Suprapubic skin (tissue), 4 donors: ENCODE results near the gene SMOC2. TPM values are rescaled to one million over a fixed set of nuclear protein-coding genes. Genes with fewer than 3 reads are reported as not detected.

ENCODE experiments used
- DNase-seq, 2 donors: peaks; one replicate each; pipeline ENCODE4 v3.0.0-alpha.2; 2019; ENCODE audit warnings: low spot score in 2 of 2
- H3K27ac ChIP-seq: fragments of 200-600 bp; sonication (generic); one replicate; pipeline ENCODE4 v1.5.1; 2019
- H3K27me3 ChIP-seq: fragments of 200-600 bp; sonication (generic); one replicate; pipeline ENCODE4 v1.5.1; 2019
- H3K36me3 ChIP-seq: fragments of 200-600 bp; sonication (generic); one replicate; pipeline ENCODE4 v1.5.1; 2019
- H3K4me1 ChIP-seq: fragments of 200-600 bp; sonication (generic); one replicate; pipeline ENCODE4 v1.5.1; 2019
- H3K4me3 ChIP-seq: fragments of 200-600 bp; sonication (generic); one replicate; pipeline ENCODE4 v1.5.1; 2019; ENCODE audit warnings: mild to moderate bottlenecking
- H3K9me3 ChIP-seq: fragments of 200-600 bp; sonication (generic); one replicate; pipeline ENCODE4 v1.5.1; 2019
- CTCF ChIP-seq, 2 donors: fragments of 200-600 bp in 1 of 2; fragments of 450-650 bp in 1 of 2; sonication (generic) in 1 of 2; IDR thresholded peaks; one replicate each; pipeline ENCODE4 v1.5.1; 2016 to 2019; ENCODE audit warnings: antibody characterized with exemption in 2 of 2, mild to moderate bottlenecking in 1 of 2, moderate library complexity in 1 of 2
- EP300 ChIP-seq: sonication (generic); formaldehyde crosslinking; IDR thresholded peaks from one replicate; pipeline ENCODE4 v1.6.1; 2017; ENCODE audit warnings: antibody characterized with exemption
- POLR2A ChIP-seq, 2 donors: fragments of 450-650 bp; IDR thresholded peaks; one replicate each; pipeline ENCODE4 v1.6.1; 2017; ENCODE audit warnings: antibody characterized with exemption in 2 of 2, mild to moderate bottlenecking in 2 of 2, moderate library complexity in 2 of 2
- POLR2AphosphoS5 ChIP-seq, 3 donors: sonication (generic); formaldehyde crosslinking; IDR thresholded peaks; one replicate each; pipeline ENCODE4 v1.6.1; 2017; ENCODE audit warnings: antibody characterized with exemption in 3 of 3
- WGBS: methylation state at CpG from one replicate; pipeline ENCODE4 v1.1.5; 2018; 5-methylcytosine and 5-hydroxymethylcytosine counted together
- total RNA-seq, 4 donors: library from RNA; depleted of rRNA; stranded (reverse); fragments of >200 nt; gene quantifications; one replicate each; pipeline ENCODE4 v1.1.0, GENCODE V29; 2016

SMOC2 gene
- total RNA-seq, 4 donors from 2014 or later: 16.2 to 22.9 (median 18.8) TPM

- peak in 1 of 2 donors; percentile 74 for DNase-seq
- Histone ChIP-seq H3K27ac (no peak overlapping the region), H3K27me3 (no peaks in the 10 kb centered on the region), H3K36me3 (no peaks in the 10 kb centered on the region), H3K9me3 (no peaks in the 10 kb centered on the region), H3K4me1 (peaks cover 19% of the 10 kb centered on the region), H3K4me3 (no peak overlapping the region)
- TF ChIP-seq CTCF (IDR thresholded peaks at IDR 0.05): no peak
- TF ChIP-seq POLR2A (IDR thresholded peaks at IDR 0.05): no peak
- no peak for TF ChIP-seq EP300
- no peak for TF ChIP-seq POLR2AphosphoS5 (IDR thresholded peaks at IDR 0.05)
- 78% methylated on average over 6 of the region's 15 CpGs for WGBS
These were observed 24.9 kb upstream of the SMOC2 start for GRCh38 chr6:168415993-168416530.

- Histone ChIP-seq H3K27me3 (no peaks in the 10 kb centered on the region), H3K27ac (no peak overlapping the region), H3K4me3 (no peak overlapping the region), H3K36me3 (no peaks in the 10 kb centered on the region), H3K9me3 (no peaks in the 10 kb centered on the region), H3K4me1 (peaks cover 19% of the 10 kb centered on the region)
- TF ChIP-seq CTCF (IDR thresholded peaks at IDR 0.05): no peak
- TF ChIP-seq POLR2AphosphoS5 (IDR thresholded peaks at IDR 0.05): no peak
- DNase-seq: peak in 1 of 2 donors; percentile 62
- 85% methylated on average over 15 of the region's 15 CpGs for WGBS
These were observed 24.5 kb upstream of the SMOC2 start for GRCh38 chr6:168416531-168416930.

- H3K4me1 ChIP-seq: peaks cover 19% of the 10 kb centered on the region
- no peaks in the 10 kb centered on the region for H3K27me3 ChIP-seq
- no peak overlapping the region for H3K27ac ChIP-seq
- WGBS: 58% methylated on average over 8 of the region's 9 CpGs
- H3K9me3 ChIP-seq: no peaks in the 10 kb centered on the region
- no peaks in the 10 kb centered on the region for H3K36me3 ChIP-seq
- TF ChIP-seq CTCF (IDR thresholded peaks at IDR 0.05): no peak
- TF ChIP-seq EP300: no peak
- no peak for TF ChIP-seq POLR2A (IDR thresholded peaks at IDR 0.05)
- TF ChIP-seq POLR2AphosphoS5 (IDR thresholded peaks at IDR 0.05): no peak
- peak in 1 of 2 donors; percentile 77 for DNase-seq
- no peak overlapping the region for H3K4me3 ChIP-seq
These were observed 23.8 kb upstream of the SMOC2 start for GRCh38 chr6:168417191-168417590.

- no peaks in the 10 kb centered on the region for H3K9me3 ChIP-seq
- H3K27ac ChIP-seq: no peak overlapping the region
- DNase-seq: peak in 1 of 2 donors; percentile 72
- no peaks in the 10 kb centered on the region for H3K27me3 ChIP-seq
- H3K4me3 ChIP-seq: no peak overlapping the region
- peaks cover 19% of the 10 kb centered on the region for H3K4me1 ChIP-seq
- H3K36me3 ChIP-seq: no peaks in the 10 kb centered on the region
- no peak for TF ChIP-seq CTCF (IDR thresholded peaks at IDR 0.05)
- TF ChIP-seq EP300: no peak
- TF ChIP-seq POLR2A (IDR thresholded peaks at IDR 0.05): no peak
- no peak for TF ChIP-seq POLR2AphosphoS5 (IDR thresholded peaks at IDR 0.05)
- 44% methylated on average over 19 of the region's 19 CpGs for WGBS
These were observed 23.1 kb upstream of the SMOC2 start for GRCh38 chr6:168417679-168418557.

GRCh38 chr6:168418711-168419121, 22.3 kb upstream of the SMOC2 start:
- 54% methylated on average over 7 of the region's 7 CpGs for WGBS
- DNase-seq: peak in 1 of 2 donors; percentile 73

More at GRCh38 chr6:168418711-168419121, 22.3 kb upstream of the SMOC2 start:
- Histone ChIP-seq H3K27ac (no peak overlapping the region), H3K4me3 (no peak overlapping the region), H3K27me3 (no peaks in the 10 kb centered on the region), H3K36me3 (no peaks in the 10 kb centered on the region), H3K9me3 (no peaks in the 10 kb centered on the region), H3K4me1 (peaks cover 19% of the 10 kb centered on the region)
- no peak for TF ChIP-seq EP300
